Activated naive CD8-positive, alpha-beta T cell treated with anti-CD3 and anti-CD28 coated beads, Interleukin-2, amount 50 U/mL, for 24 hours (primary cell): Measurements from ENCODE around the gene FALEC.

ENCODE experiments used
- ATAC-seq: fragments of 150-1000 bp; cut with Tn5 transposase; one replicate; pipeline ENCODE4 v1.10.0; 2021
- DNase-seq: peaks from one replicate; pipeline ENCODE4 v3.0.0; 2021
- H3K27ac Mint-ChIP-seq: one replicate; pipeline ENCODE4 v1.8.0; 2021; ENCODE audit warnings: mild to moderate bottlenecking, mixed read lengths
- H3K27me3 Mint-ChIP-seq: one replicate; pipeline ENCODE4 v1.8.0; 2021; ENCODE audit warnings: mixed read lengths
- H3K36me3 Mint-ChIP-seq: one replicate; pipeline ENCODE4 v1.8.0; 2021; ENCODE audit warnings: low read depth, mixed read lengths
- H3K4me1 Mint-ChIP-seq: one replicate; pipeline ENCODE4 v1.8.0; 2021; ENCODE audit warnings: mixed read lengths
- H3K4me3 Mint-ChIP-seq: one replicate; pipeline ENCODE4 v1.8.0; 2021; ENCODE audit warnings: mild to moderate bottlenecking, moderate library complexity, mixed read lengths
- H3K9me3 Mint-ChIP-seq: one replicate; pipeline ENCODE4 v1.8.0; 2021; ENCODE audit warnings: mixed read lengths

Gene FALEC

GRCh38 chr1:150548324-150548631, 32.7 kb downstream of the FALEC start:
- peak overlapping the region; percentile 75 for H3K4me3 Mint-ChIP-seq
- H3K27me3 Mint-ChIP-seq, result peaks cover 40% of the 10 kb centered on the region
- no peaks in the 10 kb centered on the region for H3K36me3 Mint-ChIP-seq

GRCh38 chr1:150548632-150549495, 33.3 kb downstream of the FALEC start, which contains the start of gene ADAMTSL4:
Gene ADAMTSL4, plus strand, starts transcription at chr1:150549408. Its CDS starts 2,881 bp downstream, at chr1:150552289.
- peaks cover 37% of the 10 kb centered on the region for H3K27me3 Mint-ChIP-seq
- H3K4me3 Mint-ChIP-seq, result peak within 1 kb of the TSS; percentile 75
- peaks cover 31% of the 10 kb centered on the region for H3K4me1 Mint-ChIP-seq
- no peak within 1 kb of the TSS for H3K27ac Mint-ChIP-seq
- H3K36me3 Mint-ChIP-seq, result no peaks in the 10 kb centered on the region
- DNase-seq (peak; percentile 53), ATAC-seq (peak; percentile 73)
- H3K9me3 Mint-ChIP-seq, result no peaks in the 10 kb centered on the region

More at GRCh38 chr1:150548324-150548631, 32.7 kb downstream of the FALEC start:
- Mint-ChIP-seq H3K4me1 (peaks cover 31% of the 10 kb centered on the region), H3K27ac (no peak overlapping the region), H3K9me3 (no peaks in the 10 kb centered on the region)
- ATAC-seq, result no peak
- DNase-seq, result no peak

GRCh38 chr1:150549496-150550221, 34.1 kb downstream of the FALEC start:
- Mint-ChIP-seq H3K4me1 (peaks cover 31% of the 10 kb centered on the region), H3K4me3 (peak overlapping the region; percentile 70), H3K27me3 (peaks cover 37% of the 10 kb centered on the region), H3K36me3 (no peaks in the 10 kb centered on the region), H3K27ac (no peak overlapping the region), H3K9me3 (no peaks in the 10 kb centered on the region)
- ATAC-seq (no peak), DNase-seq (no peak)

- Mint-ChIP-seq H3K4me3 (peak overlapping the region; percentile 70), H3K4me1 (peaks cover 29% of the 10 kb centered on the region), H3K36me3 (no peaks in the 10 kb centered on the region), H3K27ac (no peak overlapping the region), H3K9me3 (no peaks in the 10 kb centered on the region), H3K27me3 (peaks cover 35% of the 10 kb centered on the region)
- ATAC-seq (no peak), DNase-seq (no peak)
These were observed 34.9 kb downstream of the FALEC start for GRCh38 chr1:150550222-150551050.

- no peak overlapping the region for H3K27ac Mint-ChIP-seq
- ATAC-seq (no peak), DNase-seq (no peak)
- no peaks in the 10 kb centered on the region for H3K36me3 Mint-ChIP-seq
- no peak overlapping the region for H3K4me3 Mint-ChIP-seq
- H3K9me3 Mint-ChIP-seq, result no peaks in the 10 kb centered on the region
- peaks cover 33% of the 10 kb centered on the region for H3K27me3 Mint-ChIP-seq
- peaks cover 26% of the 10 kb centered on the region for H3K4me1 Mint-ChIP-seq
These were observed 35.7 kb downstream of the FALEC start for GRCh38 chr1:150551051-150551783.

- Mint-ChIP-seq H3K4me1 (peaks cover 26% of the 10 kb centered on the region), H3K27me3 (peaks cover 29% of the 10 kb centered on the region), H3K36me3 (no peaks in the 10 kb centered on the region), H3K9me3 (no peaks in the 10 kb centered on the region), H3K4me3 (no peak overlapping the region), H3K27ac (no peak overlapping the region)
- ATAC-seq (no peak), DNase-seq (no peak)
These were observed 36.2 kb downstream of the FALEC start for GRCh38 chr1:150551784-150552127.

GRCh38 chr1:150552128-150552910, 36.8 kb downstream of the FALEC start:
- Mint-ChIP-seq H3K9me3 (no peaks in the 10 kb centered on the region), H3K4me1 (peaks cover 26% of the 10 kb centered on the region), H3K27ac (no peak overlapping the region), H3K27me3 (peaks cover 25% of the 10 kb centered on the region), H3K36me3 (no peaks in the 10 kb centered on the region), H3K4me3 (no peak overlapping the region)
- ATAC-seq (peak; percentile 7), DNase-seq (no peak)

- DNase-seq (no peak), ATAC-seq (no peak)
- Mint-ChIP-seq H3K9me3 (no peaks in the 10 kb centered on the region), H3K4me3 (no peak overlapping the region), H3K4me1 (peaks cover 26% of the 10 kb centered on the region), H3K27me3 (peaks cover 25% of the 10 kb centered on the region), H3K27ac (no peak overlapping the region), H3K36me3 (no peaks in the 10 kb centered on the region)
These were observed 37.3 kb downstream of the FALEC start for GRCh38 chr1:150552911-150553289.

GRCh38 chr1:150553392-150554085, 38.0 kb downstream of the FALEC start:
- H3K27me3 Mint-ChIP-seq, result peaks cover 22% of the 10 kb centered on the region
- DNase-seq, result no peak
- H3K9me3 Mint-ChIP-seq, result no peaks in the 10 kb centered on the region
- H3K27ac Mint-ChIP-seq, result no peak overlapping the region
- no peaks in the 10 kb centered on the region for H3K36me3 Mint-ChIP-seq
- peaks cover 24% of the 10 kb centered on the region for H3K4me1 Mint-ChIP-seq
- no peak overlapping the region for H3K4me3 Mint-ChIP-seq
- no peak for ATAC-seq

- no peak for ATAC-seq
- no peak overlapping the region for H3K4me3 Mint-ChIP-seq
These were observed 38.5 kb downstream of the FALEC start for GRCh38 chr1:150554086-150554452.

GRCh38 chr1:150555198-150555970, 39.8 kb downstream of the FALEC start:
- H3K4me3 Mint-ChIP-seq, result no peak overlapping the region
- H3K27me3 Mint-ChIP-seq, result peaks cover 13% of the 10 kb centered on the region
- H3K4me1 Mint-ChIP-seq, result peaks cover 23% of the 10 kb centered on the region
- no peaks in the 10 kb centered on the region for H3K36me3 Mint-ChIP-seq
- ATAC-seq (no peak), DNase-seq (no peak)
- no peaks in the 10 kb centered on the region for H3K9me3 Mint-ChIP-seq
- no peak overlapping the region for H3K27ac Mint-ChIP-seq

More at GRCh38 chr1:150554086-150554452, 38.5 kb downstream of the FALEC start:
- Mint-ChIP-seq H3K9me3 (no peaks in the 10 kb centered on the region), H3K27ac (no peak overlapping the region), H3K27me3 (peaks cover 21% of the 10 kb centered on the region), H3K36me3 (no peaks in the 10 kb centered on the region), H3K4me1 (peaks cover 23% of the 10 kb centered on the region)
- DNase-seq, result no peak

- H3K27me3 Mint-ChIP-seq, result peaks cover 6% of the 10 kb centered on the region
- H3K4me3 Mint-ChIP-seq, result no peak overlapping the region
- no peak for DNase-seq
- no peak overlapping the region for H3K27ac Mint-ChIP-seq
- ATAC-seq, result no peak
- H3K9me3 Mint-ChIP-seq, result no peaks in the 10 kb centered on the region
- H3K4me1 Mint-ChIP-seq, result peaks cover 25% of the 10 kb centered on the region
- H3K36me3 Mint-ChIP-seq, result no peaks in the 10 kb centered on the region
These were observed 40.7 kb downstream of the FALEC start for GRCh38 chr1:150555971-150556865.
